Adrenal gland (tissue), 5 donors: ENCODE data around the gene HDLBP.
"Not testable (repeated sequence)": the region's sequence is repeated elsewhere in the genome, so short reads cannot be mapped to it uniquely, and the experiment has no call there.

ENCODE experiments used
- CTCF ChIP-seq, 6 experiments: fragments of 450-650 bp in 4 of 6; fragments of 200-600 bp in 2 of 6; sonication (generic) in 1 of 6; IDR thresholded peaks; 1 replicate in 5 of 6; 2 replicates in 1 of 6; pipeline versions ENCODE4 v1.5.1 to v1.8.0; 2016 to 2021; ENCODE audit warnings: antibody characterized with exemption in 6 of 6, mild to moderate bottlenecking in 2 of 6, moderate library complexity in 1 of 6
- POLR2A ChIP-seq, 2 donors: fragments of 450-650 bp; IDR thresholded peaks; one replicate each; pipeline ENCODE4 v1.6.1; 2017; ENCODE audit warnings: antibody characterized with exemption in 2 of 2, mild to moderate bottlenecking in 2 of 2, moderate library complexity in 1 of 2
- donor health status: DM: no; HTN: no; CAD: no.

- TF ChIP-seq CTCF, POLR2A (IDR thresholded peaks at IDR 0.05): not testable (repeated sequence)
Observed at GRCh38 chr2:241293378-241293797, 22.1 kb downstream of the HDLBP start.
